OCI-LY7 (cell line): Measurements from ENCODE around the gene EXO1. TPM values are rescaled to one million over a fixed set of nuclear protein-coding genes. Genes with fewer than 3 reads are reported as not detected.

Source experiments
- BruUV-seq: library from RNA; stranded (reverse); fragments of 400-500 nt; replicated peaks from 2 replicates; lab custom pipeline; 2021; lab: Mats Ljungman, UMichigan
- CTCF ChIA-PET: fragments of 300-600 bp; sonication (Branson Sonifier 250); formaldehyde crosslinking; loops from one replicate; lab custom pipeline; 2022; ENCODE audit warnings: antibody characterized with exemption; ENCODE audit not compliant: unreplicated experiment; lab: Charles Lee
- POLR2A ChIA-PET: fragments of 300-600 bp; sonication (Branson Sonifier 250); formaldehyde crosslinking; loops from one replicate; lab custom pipeline; 2022; ENCODE audit warnings: antibody characterized with exemption; lab: Charles Lee
- DNase-seq: peaks from one replicate; pipeline ENCODE4 v3.0.0-alpha.2; 2015; ENCODE audit warnings: low spot score
- H2AFZ ChIP-seq: fragments of 200-600 bp; sonication (generic), shearing (Covaris generic); 2 replicates; pipeline ENCODE4 v1.6.1; 2014; ENCODE audit warnings: mild to moderate bottlenecking, antibody characterized with exemption, low read length, moderate library complexity
- H3K27ac ChIP-seq: fragments of 200-600 bp; sonication (generic); 2 replicates; pipeline ENCODE4 v1.5.1; 2014; ENCODE audit warnings: mixed run types, low read depth, mild to moderate bottlenecking, moderate library complexity, low read length, inconsistent platforms; ENCODE audit not compliant: poor library complexity, severe bottlenecking
- H3K36me3 ChIP-seq: fragments of 200-600 bp; sonication (generic); 2 replicates; pipeline ENCODE4 v1.6.1; 2014; ENCODE audit warnings: mild to moderate bottlenecking, antibody characterized with exemption, low read length, moderate library complexity, mixed read lengths; ENCODE audit not compliant: insufficient read depth
- H3K4me1 ChIP-seq: fragments of 200-600 bp; sonication (generic); 2 replicates; pipeline ENCODE4 v1.5.1; 2014; ENCODE audit warnings: mild to moderate bottlenecking, low read length; ENCODE audit not compliant: insufficient read depth, poor library complexity, severe bottlenecking
- H3K4me2 ChIP-seq: fragments of 200-600 bp; sonication (generic); 2 replicates; pipeline ENCODE4 v1.6.1; 2014; ENCODE audit warnings: mild to moderate bottlenecking, low read length
- H3K4me3 ChIP-seq: fragments of 200-600 bp; sonication (generic); 2 replicates; pipeline ENCODE4 v1.5.1; 2014; ENCODE audit warnings: mild to moderate bottlenecking, low read depth, low read length; ENCODE audit not compliant: poor library complexity, severe bottlenecking
- H3K79me2 ChIP-seq: fragments of 200-600 bp; sonication (generic); 2 replicates; pipeline ENCODE4 v1.6.1; 2016; ENCODE audit warnings: low read depth, mild to moderate bottlenecking, low read length, moderate library complexity, mixed read lengths; ENCODE audit not compliant: insufficient read depth
- H3K9me2 ChIP-seq: fragments of 200-600 bp; sonication (generic); 2 replicates; pipeline ENCODE4 v1.6.1; 2016; ENCODE audit warnings: mild to moderate bottlenecking, low read length, mixed read lengths; ENCODE audit not compliant: insufficient read depth
- H3K9me3 ChIP-seq: fragments of 200-600 bp; sonication (generic); 2 replicates; pipeline ENCODE4 v1.6.1; 2014; ENCODE audit warnings: mild to moderate bottlenecking, mixed run types, low read length, mixed read lengths
- H4K20me1 ChIP-seq: fragments of 200-600 bp; sonication (generic); 2 replicates; pipeline ENCODE4 v1.6.1; 2014; ENCODE audit warnings: mild to moderate bottlenecking, antibody characterized with exemption, low read length, moderate library complexity, mixed read lengths; ENCODE audit not compliant: insufficient read depth
- EZH2phosphoT487 ChIP-seq: fragments of 200-600 bp; sonication (generic); IDR thresholded peaks from 2 replicates; pipeline ENCODE4 v1.6.1; 2018; ENCODE audit warnings: low read depth, borderline replicate concordance, mild to moderate bottlenecking, mixed run types, antibody characterized with exemption, low read length, moderate library complexity, mixed read lengths
- intact Hi-C: fragments of 100-400 bp; cut with micrococcal nuclease; formaldehyde crosslinking; loops from one replicate; pipeline ENCODE4 v1.10.0; 2022; ENCODE audit not compliant: unreplicated experiment
- total RNA-seq, 2 experiments: library from RNA; depleted of rRNA in 1 of 2; stranded (reverse); fragments of >200 nt in 1 of 2; shearing (Covaris generic) in 1 of 2; gene quantifications; 2 replicates each; pipeline ENCODE4 v1.2.3, GENCODE V29; 2014 to 2022
- TF ChIP-seq, protein P1 (sequence below): fragments of 200-600 bp; sonication (generic); conservative IDR thresholded peaks from 2 replicates; pipeline ENCODE4 v1.5.1; 2014; ENCODE audit warnings: mild to moderate bottlenecking, antibody characterized with exemption, low read length, moderate library complexity, mixed read lengths

The EXO1 gene
- total RNA-seq, 2 experiments from 2014 or later, result 60.3 to 66.3 TPM

DNA sequence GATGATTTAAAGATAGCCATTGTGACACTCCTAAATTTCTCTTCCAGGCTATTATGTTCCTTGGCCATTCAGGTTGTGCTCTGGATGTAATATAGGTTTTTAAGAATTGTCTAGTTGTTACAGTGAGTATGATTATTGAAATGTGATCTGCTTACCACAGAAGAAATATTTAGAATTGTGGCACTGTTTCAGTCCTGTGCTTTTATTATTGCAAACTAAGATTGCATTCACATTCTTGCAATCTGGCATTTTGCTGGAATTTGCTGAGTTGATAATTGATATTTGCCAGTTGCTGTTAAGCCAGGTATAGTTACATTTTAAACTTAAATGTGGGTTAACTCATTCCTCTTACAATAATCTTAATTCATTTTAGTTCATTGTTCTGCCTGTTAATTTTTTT, 22.3 kb downstream of the EXO1 start:
- Histone ChIP-seq H4K20me1 (0 out of 2 replicates have a peak, but pooled peaks cover 5% of the 10 kb centered on the region), H3K36me3 (peaks cover 95% of the 10 kb centered on the region)
- TF ChIP-seq, protein P1, sequence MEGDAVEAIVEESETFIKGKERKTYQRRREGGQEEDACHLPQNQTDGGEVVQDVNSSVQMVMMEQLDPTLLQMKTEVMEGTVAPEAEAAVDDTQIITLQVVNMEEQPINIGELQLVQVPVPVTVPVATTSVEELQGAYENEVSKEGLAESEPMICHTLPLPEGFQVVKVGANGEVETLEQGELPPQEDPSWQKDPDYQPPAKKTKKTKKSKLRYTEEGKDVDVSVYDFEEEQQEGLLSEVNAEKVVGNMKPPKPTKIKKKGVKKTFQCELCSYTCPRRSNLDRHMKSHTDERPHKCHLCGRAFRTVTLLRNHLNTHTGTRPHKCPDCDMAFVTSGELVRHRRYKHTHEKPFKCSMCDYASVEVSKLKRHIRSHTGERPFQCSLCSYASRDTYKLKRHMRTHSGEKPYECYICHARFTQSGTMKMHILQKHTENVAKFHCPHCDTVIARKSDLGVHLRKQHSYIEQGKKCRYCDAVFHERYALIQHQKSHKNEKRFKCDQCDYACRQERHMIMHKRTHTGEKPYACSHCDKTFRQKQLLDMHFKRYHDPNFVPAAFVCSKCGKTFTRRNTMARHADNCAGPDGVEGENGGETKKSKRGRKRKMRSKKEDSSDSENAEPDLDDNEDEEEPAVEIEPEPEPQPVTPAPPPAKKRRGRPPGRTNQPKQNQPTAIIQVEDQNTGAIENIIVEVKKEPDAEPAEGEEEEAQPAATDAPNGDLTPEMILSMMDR, result no peak
- no peak for TF ChIP-seq EZH2phosphoT487

DNA sequence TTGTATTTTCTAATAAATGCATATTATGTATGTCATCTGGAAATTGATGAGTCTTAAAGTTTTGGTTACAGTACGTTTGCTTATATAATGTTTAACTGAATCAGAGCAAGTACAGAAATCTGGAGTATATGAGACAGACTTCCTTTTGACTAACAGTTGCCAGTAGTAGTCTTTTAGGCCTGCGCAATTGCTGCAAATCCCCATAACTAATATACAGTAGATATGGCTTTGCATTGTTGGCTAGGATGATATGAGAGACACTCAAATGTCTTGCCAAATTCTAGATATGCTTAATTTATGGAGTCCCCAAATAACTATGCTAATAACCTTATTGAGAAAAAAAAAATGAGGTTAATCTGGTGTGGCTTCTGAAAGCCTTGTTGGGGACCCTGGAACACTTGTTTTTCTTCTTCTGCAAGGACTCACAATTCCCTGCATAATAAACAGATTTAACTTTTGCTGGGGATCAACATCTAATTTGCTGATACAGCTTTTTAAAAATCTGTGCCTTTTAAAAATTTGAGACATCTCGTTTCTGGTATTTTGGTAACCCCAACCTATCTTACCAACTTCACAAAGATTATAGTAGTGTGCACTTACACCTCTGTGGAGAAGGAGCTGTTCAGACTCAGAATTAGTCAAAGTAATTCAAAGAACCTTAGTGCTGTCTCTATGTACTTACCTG, 22.9 kb downstream of the EXO1 start:
- Histone ChIP-seq H3K4me1 (no peaks in the 10 kb centered on the region), H3K4me2 (no peak overlapping the region), H3K36me3 (peaks cover 92% of the 10 kb centered on the region), H4K20me1 (0 out of 2 replicates have a peak, but pooled peaks cover 5% of the 10 kb centered on the region), H3K9me3 (no peaks in the 10 kb centered on the region), H3K9me2 (no peaks in the 10 kb centered on the region), H3K79me2 (no peaks in the 10 kb centered on the region), H2AFZ (no peak overlapping the region), H3K4me3 (no peak overlapping the region), H3K27ac (no peak overlapping the region)
- ChIA-PET POLR2A (interaction anchor here (1.0 to 1.7 kb wide), 3 partner anchors 16 to 49 kb away, joined by 3 to 10 read pairs (median 3); no protein-coding TSS in a partner anchor), CTCF (no interaction called here)
- TF ChIP-seq, protein P1, result no peak
- TF ChIP-seq EZH2phosphoT487, result no peak
- DNase-seq, result no peak
- BruUV-seq, result no TSS peak
- intact Hi-C loops, result no loop called here

More for the DNA sequence above, 22.3 kb downstream of the EXO1 start:
- Histone ChIP-seq H3K9me3 (no peaks in the 10 kb centered on the region), H3K79me2 (no peaks in the 10 kb centered on the region), H3K4me2 (no peak overlapping the region), H3K27ac (no peak overlapping the region), H3K4me1 (no peaks in the 10 kb centered on the region), H3K4me3 (no peak overlapping the region), H3K9me2 (no peaks in the 10 kb centered on the region), H2AFZ (no peak overlapping the region)
- ChIA-PET CTCF (no interaction called here), POLR2A (interaction anchor here (0.8 kb wide), 1 partner anchor 344 kb away, joined by 3 read pairs; no protein-coding TSS in a partner anchor)
- BruUV-seq, result no TSS peak
- intact Hi-C loops, result no loop called here
- no peak for DNase-seq

DNA sequence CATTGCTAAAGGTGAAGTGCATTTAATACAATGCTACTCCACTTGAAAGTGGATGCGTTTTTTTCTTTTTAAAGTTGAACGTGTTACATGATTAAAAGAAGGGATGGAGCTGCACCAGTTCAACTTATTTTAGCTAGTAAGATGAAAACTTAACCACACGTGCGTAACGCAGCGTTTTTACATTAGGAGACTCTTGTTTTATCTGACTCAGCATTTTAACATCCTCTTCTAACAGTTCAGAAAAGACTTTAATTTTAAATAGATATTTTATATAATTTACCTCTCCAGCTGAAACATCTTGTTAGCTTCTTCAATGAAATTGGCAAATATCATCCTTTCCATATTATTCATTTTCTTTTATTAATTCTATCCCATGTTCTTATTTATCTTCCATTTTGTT, 33.4 kb downstream of the EXO1 start:
- intact Hi-C loops, result no loop called here
- Histone ChIP-seq H2AFZ (no peak overlapping the region), H3K79me2 (peaks cover 47% of the 10 kb centered on the region), H3K4me1 (no peaks in the 10 kb centered on the region), H3K36me3 (peaks cover 96% of the 10 kb centered on the region), H3K4me2 (no peak overlapping the region), H3K27ac (no peak overlapping the region), H3K9me3 (no peaks in the 10 kb centered on the region), H3K9me2 (no peaks in the 10 kb centered on the region), H3K4me3 (no peak overlapping the region), H4K20me1 (0 out of 2 replicates have a peak, but pooled peaks cover 4% of the 10 kb centered on the region)
- POLR2A ChIA-PET, result interaction anchor here (0.7 to 1.0 kb wide), 3 partner anchors 11 to 1061 kb away, joined by 3 read pairs; no protein-coding TSS in a partner anchor
- TF ChIP-seq EZH2phosphoT487, result no peak
- TF ChIP-seq, protein P1, result no peak
- BruUV-seq, result no TSS peak
- DNase-seq, result no peak
- CTCF ChIA-PET, result no interaction called here
